HG03097 (cell line): ENCODE results near the gene SMC6.

ENCODE experiments used
- ATAC-seq: cut with Tn5 transposase; IDR thresholded peaks from one replicate; pipeline ENCODE4 v1.9.1; 2021; ENCODE audit not compliant: unreplicated experiment, low FRiP score

Gene SMC6

DNA sequence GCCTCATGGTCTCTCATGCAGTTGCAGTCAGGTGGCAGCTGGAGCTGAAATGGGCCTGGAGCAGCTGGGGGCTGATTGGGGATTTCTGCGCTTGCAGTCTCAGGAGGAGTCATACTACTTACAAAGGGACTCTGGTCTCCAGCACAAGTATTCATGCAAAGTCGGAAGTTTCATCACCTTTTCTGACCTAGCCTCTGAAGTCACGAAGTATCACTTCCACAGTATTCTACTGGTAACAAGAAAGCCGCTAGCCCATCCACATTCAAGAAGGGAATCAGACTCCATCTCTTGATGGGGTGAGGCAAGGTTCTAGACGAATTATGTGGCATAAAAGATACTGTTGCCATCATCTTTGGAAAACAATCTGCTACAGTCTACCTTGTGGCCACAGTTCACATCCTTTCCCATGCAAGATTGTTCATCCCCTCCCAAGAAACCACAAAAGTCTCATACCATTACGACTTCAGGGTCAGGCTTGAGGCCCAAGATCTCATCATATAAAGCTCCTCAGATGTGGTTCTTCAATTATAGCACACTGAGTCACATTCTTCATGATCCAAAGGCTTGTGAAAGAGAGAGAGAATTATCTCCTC lies 95.3 kb downstream of the SMC6 start:
- ATAC-seq: peak; percentile 64

DNA sequence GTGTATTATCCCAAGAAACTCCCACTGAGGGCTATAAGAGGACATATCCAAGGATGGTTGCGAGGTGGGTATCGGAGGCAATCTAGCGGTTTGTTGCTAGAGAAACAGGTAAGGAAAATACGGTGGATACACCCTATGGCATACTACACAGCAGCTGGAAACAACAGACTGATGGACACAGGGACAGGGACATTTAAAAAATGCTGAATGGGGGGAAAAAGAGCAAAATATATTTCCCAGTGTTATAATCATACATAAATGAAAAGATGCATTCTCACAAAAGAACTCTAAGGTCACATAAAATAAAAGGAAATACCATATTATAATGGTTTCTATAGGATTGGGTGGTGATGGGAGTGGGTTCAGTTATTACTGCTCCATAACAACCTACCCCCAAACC lies 95.9 kb downstream of the SMC6 start:
- ATAC-seq: no peak

DNA sequence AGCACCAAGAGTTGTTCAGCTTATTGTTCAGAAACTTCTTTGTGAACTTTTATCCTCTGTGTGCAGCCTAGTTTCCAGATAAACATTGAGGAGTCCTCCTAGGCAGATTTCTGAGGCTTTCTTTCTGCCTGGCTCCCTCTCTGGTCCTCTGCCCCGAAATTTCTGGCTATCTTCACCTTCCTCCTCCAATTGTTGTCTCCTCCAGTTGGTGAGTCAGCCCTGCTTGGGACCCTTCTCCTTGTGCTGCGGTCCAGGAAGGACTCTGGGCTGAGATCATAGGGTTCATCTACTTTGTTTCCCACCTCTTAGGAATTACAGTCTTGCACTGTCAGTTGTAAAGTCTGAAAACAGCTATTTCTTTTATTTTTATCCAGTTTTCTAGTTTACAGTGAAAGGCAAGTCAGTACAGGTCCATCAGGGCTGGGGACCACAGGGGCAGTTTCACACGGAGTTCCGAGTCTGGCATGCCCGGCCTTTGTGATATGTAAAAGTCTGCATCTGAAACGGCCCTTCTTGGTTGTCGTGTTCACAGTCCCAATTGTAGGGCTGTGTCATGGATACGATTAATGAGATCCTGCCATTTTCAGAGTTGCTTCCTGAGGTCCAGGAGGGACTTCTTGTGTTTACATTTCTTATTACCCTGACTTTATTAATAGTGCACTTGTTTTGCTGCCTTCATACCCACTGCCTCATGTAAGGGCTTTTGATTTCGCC lies 100.8 kb downstream of the SMC6 start:
- no peak for ATAC-seq

DNA sequence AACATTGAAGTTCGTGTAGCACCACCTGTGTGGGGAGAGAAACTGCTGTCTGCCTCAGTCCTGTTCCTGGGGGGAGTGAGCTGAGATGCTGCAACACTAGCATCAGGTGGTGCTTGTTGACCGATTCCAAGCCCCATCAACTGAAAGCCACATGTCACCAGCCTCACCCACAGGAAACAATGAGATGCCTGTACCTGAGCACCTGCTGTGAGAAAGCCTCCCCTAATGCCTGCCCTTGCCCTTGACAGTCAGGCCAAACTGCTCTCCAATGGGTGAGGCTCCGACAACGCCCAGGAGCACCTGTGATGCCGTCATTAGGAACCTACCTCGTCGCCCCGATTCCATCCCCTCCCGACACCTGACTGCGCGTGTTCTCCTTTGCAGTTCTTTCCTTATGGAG lies 104.6 kb downstream of the SMC6 start:
- no peak for ATAC-seq

DNA sequence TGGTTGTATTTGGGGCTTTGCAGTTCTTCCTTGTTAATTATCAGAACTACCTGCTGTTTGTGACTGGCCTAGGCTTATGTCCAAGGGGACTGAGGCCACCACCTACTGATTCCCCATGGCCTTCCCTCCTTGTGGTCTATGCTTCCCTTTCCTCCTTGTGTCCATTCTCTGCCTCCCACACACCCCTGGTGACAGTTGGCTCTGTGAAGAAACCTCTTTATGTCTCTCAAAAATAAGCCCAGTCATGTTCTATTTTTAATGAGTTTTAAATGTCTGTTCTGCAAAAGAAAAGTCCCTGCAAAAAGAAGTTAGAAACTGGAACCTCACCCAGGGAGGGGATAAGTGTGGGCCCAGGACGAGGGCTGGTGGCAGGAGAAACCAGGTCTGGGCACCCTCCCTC lies 105.0 kb downstream of the SMC6 start:
- ATAC-seq: no peak

DNA sequence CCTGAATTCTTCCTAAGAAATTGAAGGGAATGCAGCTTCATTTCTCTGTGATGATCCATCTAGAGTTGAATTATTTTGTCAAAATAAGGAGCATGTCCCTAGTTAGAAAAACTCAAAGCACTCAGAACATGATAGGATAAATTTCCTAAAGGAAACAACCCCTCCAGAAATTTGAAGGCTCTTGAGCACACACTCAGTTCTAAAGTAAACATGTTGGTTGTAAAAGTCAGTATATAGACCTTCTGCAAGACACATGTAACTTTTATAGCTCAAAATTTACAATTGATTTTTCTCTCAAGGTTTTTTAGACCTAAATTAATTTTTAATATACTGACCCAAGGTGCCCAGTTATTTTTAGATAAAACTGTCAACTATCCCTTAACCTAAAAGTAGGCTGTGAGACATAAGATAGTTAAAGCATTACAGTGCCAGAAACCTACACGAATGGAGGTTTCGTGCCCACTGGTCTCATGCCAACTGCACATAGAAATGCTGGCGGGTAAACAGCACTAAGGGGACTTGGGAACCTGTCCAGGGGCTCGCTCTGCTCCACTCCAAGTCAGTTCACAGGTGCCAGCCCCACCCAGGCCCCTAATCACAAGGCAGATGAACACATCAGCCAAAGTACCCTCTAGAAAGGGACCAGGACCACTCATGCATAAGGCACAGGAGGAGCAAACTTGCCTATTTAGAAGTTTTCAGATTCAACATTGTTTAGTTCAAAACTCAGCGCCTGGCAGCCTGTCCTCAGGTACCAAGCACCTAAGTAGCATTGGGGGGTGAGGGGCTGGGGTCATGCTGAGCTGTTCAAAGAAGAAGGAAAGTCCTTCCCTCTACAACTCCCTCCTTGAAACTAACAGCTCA lies 106.5 kb downstream of the SMC6 start:
- no peak for ATAC-seq

DNA sequence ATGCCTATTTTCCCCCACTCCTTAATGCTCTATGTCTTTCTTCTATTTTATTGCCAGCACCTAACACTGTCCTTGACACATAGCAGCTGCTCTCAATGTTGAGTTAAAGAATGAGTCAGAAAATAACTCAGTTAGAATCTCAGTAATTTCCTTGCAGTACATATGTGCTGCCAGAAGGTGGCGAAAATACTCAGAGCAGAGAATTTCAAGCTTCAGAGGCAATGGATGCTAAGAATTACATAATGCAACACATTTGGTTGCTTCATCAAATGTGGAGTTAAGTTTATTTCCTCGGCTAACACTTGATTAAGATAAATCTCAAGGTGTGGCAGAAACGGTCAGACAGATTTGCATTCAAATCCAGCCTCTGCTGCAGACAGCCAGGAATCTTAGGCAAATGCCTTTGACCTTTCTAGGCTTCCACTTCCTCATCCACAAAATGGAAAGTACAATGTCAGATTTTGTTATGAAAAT lies 107.5 kb downstream of the SMC6 start:
- peak; percentile 84 for ATAC-seq

DNA sequence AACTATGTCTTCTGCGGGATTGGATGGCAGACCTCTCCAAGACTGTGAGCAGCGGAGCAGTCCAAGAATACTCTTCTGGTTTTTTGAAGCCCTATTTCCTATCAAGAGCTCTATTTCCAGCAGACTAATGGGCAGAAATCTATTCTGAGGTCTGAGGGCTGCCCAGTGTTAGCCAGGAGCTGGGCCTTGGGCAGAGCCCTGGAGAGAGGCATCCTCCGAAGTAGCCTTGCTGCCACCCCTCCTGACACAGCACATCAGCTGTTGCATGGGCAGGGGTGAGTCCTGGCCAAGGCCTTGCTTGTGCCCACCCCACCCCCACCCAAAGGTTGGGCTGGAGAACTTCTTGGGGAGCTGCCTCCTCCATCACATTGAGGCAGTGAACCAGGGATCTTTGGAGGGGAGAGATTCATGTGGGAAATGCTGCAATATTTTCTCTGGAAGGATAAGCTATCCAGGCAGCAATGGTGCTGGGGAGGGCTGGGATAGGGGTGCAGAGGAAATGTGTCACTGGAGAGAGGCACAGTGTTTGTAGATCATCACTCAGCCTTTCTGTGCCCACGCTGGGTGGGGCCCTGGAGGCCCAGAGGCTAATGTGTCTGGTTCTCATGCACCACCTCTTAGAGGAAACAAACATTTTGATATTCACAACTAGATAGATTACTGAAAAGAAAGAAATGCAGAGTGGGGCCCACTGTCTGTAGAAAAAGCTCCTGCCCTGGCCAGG lies 108.5 kb downstream of the SMC6 start:
- ATAC-seq: no peak

DNA sequence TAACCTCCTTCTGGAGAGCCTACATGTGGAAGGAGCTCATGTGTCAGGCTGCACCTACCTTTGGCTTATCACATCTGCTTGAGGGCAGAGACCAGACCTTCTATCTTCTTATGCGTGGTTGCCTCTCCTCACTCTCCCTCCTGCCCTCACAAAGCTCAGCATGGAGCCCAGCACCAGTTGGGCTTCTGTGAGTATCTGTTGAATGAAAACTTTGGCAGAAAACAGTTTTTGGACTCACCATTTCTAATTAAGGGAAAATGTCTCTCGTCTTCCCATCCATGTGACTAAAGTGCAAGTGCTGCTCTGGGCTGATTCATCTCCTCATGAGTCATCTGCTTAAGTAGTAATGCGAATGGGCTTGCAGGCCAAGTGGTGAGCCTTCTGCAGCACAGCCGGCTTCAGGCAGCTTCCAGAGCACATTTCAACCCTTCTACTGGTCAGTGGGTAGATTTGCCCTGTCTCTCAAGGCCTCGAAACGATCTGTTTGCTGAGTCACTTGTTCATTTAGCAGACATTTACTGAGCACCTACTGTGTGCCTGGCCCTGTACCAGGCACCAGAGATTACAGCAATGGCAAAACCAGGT lies 110.5 kb downstream of the SMC6 start:
- no peak for ATAC-seq

DNA sequence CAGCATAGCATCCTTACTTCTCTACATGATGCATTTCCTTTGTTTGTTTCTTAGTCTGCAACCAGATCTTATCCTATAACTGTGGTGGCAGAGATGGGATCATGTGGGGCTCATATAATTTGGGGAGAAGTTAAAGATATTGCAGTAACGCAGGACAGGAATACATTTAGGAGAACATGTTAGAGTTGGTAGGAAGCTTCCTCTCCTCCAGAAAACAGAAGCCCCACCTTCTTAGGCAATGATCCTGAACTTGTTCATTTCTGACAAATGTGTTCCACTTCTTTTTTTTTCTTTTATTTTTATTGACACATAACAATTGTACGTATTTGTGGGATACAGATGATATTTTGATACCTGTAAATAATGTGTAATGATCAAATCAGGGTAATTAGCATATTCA lies 113.2 kb downstream of the SMC6 start:
- ATAC-seq: no peak

DNA sequence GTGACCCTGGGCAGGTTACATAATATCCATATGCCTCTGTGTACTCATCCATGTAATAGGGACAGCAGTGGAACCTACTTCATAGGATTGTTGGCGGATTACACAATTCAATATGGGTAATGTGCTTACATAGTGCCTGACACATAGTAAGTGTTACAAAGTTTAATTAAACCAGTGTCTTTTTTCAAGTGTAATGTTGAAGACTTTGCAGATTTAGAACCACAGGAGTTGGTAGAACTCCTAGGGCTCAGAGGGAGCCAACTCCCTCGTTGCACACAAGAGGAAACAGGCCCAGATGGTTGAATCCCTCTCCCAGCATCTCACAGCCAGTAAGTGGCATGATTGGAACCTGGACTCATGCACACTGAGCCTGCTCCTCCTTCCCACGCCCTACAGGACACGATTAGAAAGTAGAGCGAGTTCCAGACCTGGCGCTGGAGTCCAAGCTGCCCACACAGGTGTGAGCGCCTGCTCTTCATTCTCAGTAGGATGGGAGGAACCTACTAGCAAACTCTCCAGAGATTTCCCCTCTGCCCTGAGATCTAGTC lies 115.3 kb downstream of the SMC6 start:
- ATAC-seq: no peak

DNA sequence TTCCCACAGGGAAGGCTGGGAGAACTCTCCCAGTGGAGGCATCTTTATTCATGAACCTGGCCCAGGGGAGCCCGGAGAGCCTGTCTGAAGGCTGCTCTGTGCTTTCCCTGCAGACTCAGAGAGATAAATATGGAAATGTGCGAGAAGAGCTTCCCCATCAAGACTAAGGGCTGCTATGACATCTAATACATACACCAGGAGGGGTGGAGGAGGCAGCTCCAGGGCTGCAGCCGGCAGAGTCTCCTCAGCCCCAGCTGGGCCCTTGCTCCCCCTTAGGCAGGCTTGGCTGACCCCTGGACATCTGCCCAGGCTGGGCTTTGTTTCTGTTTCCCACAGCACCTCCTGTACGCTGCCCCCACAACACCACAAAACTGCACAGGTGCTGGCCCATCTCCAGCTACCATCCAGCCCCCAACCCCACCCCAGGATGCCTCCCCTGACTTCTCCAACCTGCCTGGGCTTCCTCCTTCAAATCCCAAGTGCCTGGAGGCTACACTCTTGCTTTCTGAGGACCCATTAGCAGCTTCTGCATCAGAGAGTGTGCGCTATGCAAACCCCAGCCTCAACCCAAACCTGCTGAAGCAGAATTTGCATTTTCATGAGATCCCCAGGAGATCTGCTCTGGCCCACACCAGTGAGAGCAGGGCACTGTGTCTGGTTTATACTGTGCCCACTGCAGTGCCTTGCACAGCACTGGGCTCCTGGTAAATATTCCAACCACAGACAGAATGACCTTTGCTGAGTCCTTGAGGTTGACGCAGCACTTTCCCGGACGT lies 116.3 kb downstream of the SMC6 start:
- no peak for ATAC-seq

DNA sequence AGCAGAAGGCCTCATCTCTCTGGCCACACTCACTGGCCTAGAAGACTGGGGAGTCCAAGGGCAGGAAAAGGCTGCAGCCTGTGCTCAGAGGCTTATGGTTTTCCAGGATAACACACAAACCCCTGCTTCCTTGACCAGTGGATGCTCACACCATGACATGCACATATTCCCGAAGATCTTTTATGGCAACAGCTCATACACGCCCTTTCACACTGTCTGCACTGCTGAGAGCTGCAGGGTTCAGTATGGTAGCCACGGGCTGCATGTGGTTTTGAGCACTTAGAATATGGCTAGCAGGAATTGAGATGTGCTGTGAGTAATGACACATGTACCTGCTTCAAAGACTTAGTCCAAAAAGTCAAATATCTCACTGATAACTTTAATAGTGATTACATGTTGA lies 117.4 kb downstream of the SMC6 start:
- no peak for ATAC-seq

DNA sequence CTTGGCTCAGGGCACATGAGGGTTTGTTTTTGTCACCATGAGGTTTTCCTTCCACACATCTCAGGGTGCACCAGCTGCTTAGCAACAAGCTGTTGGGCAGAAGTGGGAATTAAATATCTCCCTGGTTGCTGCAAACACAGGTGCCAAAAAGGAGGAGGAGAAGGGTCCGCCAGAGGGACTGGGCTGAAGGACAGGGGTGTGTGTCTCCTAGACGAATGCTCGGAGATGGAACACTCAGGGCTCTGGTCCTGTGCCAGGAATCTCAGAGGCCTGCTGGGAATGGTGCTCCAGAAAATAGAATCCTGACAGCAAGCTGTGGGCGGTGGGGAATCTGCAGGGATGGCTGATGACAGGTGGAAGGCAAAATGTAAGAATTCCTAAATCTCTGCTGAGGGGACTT lies 118.6 kb downstream of the SMC6 start:
- ATAC-seq: no peak

DNA sequence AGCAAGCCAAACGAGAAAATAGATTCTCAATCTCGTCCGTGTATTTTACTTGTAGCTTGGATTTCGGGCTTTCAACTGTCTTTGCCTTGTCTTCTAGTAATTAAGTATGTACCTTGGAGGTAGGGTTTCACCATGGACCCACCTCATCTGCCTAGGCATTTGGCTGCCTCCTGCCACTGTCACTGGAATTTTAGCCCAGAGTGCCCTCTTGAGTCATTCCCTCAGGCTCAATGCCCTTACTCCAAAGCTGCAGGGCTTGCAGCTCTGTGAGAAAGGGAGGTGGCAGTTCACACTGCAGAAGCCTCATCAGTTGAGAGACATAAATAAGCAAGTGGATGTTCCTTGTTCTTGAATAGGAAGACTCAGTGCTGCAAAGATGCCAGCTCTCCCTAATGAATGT lies 123.5 kb downstream of the SMC6 start:
- ATAC-seq: no peak

DNA sequence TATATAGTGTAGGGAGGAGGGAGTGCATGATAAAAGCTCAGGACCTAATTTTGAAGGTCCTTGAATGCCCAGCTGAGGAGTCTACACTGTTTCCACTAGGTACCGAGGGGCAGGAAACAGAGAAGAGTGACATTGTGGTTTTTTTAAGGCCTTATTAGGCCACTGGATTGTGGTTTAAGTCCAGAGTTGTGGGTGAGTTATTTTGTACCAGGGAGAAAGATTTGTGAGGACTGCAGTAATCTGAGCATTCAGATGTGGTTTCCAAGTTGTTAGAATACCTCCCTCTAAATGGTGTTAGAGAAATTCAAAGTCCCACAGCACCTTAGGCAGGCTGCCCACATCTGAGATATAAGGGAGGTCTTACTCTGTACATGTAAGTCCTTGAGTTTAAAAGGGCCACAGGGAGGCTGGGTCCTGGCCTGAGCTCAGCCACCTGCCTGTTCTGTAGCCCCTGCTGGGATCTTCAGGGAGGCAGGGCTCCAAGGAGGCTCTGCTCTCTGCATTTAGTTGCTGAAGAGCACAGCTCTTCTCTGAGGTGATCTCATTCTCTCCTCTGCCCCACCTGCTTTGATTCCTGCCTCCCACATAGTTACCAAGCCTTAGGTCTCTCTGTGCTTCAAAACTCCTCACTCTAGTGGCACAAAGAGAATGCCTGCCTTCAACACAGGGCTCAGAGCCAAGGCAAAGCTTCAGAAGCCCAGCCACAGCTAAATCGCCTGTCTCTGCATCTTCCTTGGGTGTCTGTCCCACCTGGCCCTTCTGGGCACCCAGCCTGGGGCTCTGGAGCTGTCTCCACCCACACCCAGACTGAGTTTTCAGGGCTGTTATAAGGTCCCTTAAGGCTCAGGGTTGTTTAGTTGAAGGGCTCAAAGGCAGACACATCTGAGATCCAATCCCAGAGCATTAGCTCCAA lies 125.0 kb downstream of the SMC6 start:
- no peak for ATAC-seq

DNA sequence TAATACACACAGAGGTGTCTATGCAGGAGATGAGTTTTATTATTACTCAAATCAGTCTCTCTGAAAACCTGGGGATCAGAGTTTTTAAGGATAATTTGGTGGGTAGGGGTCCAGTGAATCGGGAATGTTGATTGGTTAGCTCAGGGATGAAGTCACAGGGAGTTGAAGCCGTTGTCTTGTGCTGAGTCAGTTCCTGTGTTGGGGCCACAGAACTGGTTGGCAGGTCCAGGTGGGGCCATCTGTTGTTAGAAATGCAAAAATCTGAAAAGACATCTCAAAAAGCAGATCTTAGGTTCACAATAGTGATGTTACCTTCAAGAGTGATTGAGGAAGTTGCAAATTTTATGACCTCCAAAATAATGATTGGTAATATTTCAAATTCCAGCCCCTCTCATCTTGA lies 126.2 kb downstream of the SMC6 start:
- ATAC-seq: no peak

DNA sequence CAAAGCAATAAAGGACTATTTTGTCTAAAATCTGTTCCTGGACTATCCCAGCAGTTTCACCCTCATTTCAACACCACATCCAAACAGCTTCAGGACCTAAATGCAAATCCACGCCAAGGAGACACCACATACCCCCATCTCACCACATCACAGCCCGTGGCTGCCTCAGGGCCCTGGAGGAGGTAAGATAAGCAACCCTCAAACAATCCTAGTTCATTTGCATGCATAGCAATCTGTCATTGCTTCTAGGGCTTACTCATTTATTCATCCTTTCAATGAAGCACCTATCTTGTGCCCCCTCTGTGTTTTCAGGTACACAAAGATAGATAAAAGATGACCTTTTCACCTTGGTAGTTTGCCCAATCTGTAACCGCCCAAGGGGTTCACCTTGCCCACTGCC lies 126.6 kb downstream of the SMC6 start:
- ATAC-seq: no peak

DNA sequence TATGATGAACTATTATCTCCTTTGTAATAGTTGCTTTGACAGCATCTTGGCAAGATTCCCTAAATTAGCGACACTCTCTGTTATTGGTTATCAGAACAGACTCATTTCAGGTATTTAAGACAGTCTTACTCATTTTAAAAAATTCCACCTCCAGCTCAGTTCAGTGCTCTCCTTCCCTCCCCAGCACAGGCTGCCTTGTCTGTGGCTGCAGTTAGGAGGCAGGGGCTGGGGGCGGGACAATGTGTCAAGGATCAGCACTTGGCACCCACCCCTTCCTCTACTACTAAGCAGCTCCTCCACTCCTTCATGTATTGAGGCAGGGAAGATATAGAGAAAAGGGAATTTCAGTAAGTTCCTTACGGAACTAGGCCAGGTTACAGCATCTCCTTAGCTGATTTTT lies 128.2 kb downstream of the SMC6 start:
- ATAC-seq: no peak
